Stomach (tissue), 4 donors: ENCODE results near the gene FXYD3.

Experiments used
- EP300 ChIP-seq: sonication (generic); formaldehyde crosslinking; IDR thresholded peaks from one replicate; pipeline ENCODE4 v1.6.1; 2017; ENCODE audit warnings: antibody characterized with exemption
- POLR2AphosphoS5 ChIP-seq, 3 donors: sonication (generic); formaldehyde crosslinking; IDR thresholded peaks; one replicate each; pipeline ENCODE4 v1.6.1; 2016; ENCODE audit warnings: antibody characterized with exemption in 3 of 3
- TF ChIP-seq, protein P1 (sequence below), 7 experiments: fragments of 450-650 bp in 4 of 7; fragments of 200-600 bp in 3 of 7; sonication (generic) in 3 of 7; IDR thresholded peaks; one replicate each; pipeline ENCODE4 v1.5.1; 2016 to 2019; ENCODE audit warnings: antibody characterized with exemption in 7 of 7, control low read depth in 2 of 7, mild to moderate bottlenecking in 1 of 7

DNA sequence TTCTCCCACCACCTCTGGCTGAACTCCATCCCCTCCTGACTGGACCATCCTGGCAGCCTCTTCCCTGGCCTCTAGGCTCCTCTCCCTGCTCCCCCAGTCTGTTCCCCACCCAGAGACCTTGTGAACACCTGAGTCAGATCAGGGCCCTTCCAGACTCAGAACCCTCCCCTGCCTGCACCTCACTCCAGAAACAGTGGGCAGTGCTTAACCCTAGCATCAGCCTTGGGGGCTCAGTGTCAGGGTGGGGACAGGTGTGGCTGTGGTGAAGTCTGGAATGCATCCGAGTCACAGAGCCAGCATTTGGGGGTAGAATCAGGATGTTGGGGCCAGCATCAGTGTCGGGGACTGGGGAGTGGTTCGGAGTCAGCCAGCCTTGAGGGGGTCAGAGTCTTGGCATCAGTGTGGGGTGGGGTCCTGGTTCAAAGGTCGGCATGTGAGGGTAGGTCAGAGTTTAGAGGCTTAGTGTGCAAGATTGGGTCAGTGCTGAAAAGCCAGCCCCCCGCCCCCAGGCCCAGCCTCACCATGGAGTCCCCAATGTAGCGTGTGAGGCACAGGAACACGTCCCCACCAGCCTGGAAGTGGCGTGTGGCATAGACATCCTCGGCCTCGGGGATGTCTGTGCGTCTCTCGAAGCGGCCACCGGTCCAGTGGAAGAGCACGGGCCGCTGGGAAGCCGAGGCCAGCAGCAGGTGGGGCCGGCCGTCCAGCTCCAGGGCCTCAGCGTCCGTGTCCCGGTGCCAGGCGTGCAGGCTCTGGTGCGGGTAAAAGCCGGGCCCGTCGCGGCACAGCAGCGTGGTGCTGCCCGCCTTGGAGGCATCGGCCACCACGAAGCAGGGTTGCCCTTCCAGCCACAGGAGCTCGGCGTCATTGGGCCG is 10.4 kb downstream of the FXYD3 start:
- TF ChIP-seq, protein P1, sequence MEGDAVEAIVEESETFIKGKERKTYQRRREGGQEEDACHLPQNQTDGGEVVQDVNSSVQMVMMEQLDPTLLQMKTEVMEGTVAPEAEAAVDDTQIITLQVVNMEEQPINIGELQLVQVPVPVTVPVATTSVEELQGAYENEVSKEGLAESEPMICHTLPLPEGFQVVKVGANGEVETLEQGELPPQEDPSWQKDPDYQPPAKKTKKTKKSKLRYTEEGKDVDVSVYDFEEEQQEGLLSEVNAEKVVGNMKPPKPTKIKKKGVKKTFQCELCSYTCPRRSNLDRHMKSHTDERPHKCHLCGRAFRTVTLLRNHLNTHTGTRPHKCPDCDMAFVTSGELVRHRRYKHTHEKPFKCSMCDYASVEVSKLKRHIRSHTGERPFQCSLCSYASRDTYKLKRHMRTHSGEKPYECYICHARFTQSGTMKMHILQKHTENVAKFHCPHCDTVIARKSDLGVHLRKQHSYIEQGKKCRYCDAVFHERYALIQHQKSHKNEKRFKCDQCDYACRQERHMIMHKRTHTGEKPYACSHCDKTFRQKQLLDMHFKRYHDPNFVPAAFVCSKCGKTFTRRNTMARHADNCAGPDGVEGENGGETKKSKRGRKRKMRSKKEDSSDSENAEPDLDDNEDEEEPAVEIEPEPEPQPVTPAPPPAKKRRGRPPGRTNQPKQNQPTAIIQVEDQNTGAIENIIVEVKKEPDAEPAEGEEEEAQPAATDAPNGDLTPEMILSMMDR (IDR thresholded peaks at IDR 0.05) = no peak
- no peak for TF ChIP-seq EP300
- TF ChIP-seq POLR2AphosphoS5 (IDR thresholded peaks at IDR 0.05) = no peak
